B cell (primary cell): Measurements from ENCODE around the gene FAM227B. TPM values are rescaled to one million over a fixed set of nuclear protein-coding genes. Genes with fewer than 3 reads are reported as not detected.
"Not testable (repeated sequence)": the region's sequence is repeated elsewhere in the genome, so short reads cannot be mapped to it uniquely, and the experiment has no call there.

Experiments
- ATAC-seq: fragments of 200-7000 bp; cut with Tn5 transposase; one replicate; pipeline ENCODE4 v1.10.0; 2021; ENCODE audit warnings: low read depth, mild to moderate bottlenecking, moderate number of reproducible peaks, moderate library complexity
- CTCF ChIA-PET: fragments of 350-600 bp; sonication (Branson Sonifier 250); formaldehyde crosslinking; loops from one replicate; lab custom pipeline; 2021; ENCODE audit warnings: antibody characterized with exemption, inconsistent platforms; lab: Charles Lee
- POLR2A ChIA-PET: fragments of 350-600 bp; sonication (Branson Sonifier 250); formaldehyde crosslinking; loops from one replicate; lab custom pipeline; 2021; ENCODE audit warnings: antibody characterized with exemption; lab: Charles Lee
- DNase-seq: peaks from one replicate; pipeline ENCODE4 v3.0.0; 2013
- H2AFZ ChIP-seq: 2 replicates; pipeline ENCODE4 v1.6.1; 2012; ENCODE audit warnings: mild to moderate bottlenecking, low read depth, low read length; ENCODE audit not compliant: insufficient read depth, poor library complexity, severe bottlenecking
- H3K27ac ChIP-seq, 2 donors: 1 replicate in 1 of 2; 2 replicates in 1 of 2; pipeline ENCODE4 v1.5.1; 2012 to 2013; ENCODE audit warnings: low read length in 2 of 2, mild to moderate bottlenecking in 2 of 2, moderate library complexity in 1 of 2
- H3K27me3 ChIP-seq, 4 experiments: fragments of 200-600 bp in 1 of 4; sonication (generic) in 1 of 4; replicated peaks in 1 of 4; 1 replicate in 2 of 4; 2 replicates in 2 of 4; pipeline versions ENCODE4 v1.6.1 to v1.7.0; 2013 to 2016; ENCODE audit warnings: low read length in 3 of 4, mild to moderate bottlenecking in 2 of 4, mixed read lengths in 1 of 4, moderate library complexity in 1 of 4; ENCODE audit not compliant: insufficient read depth in 4 of 4, control insufficient read depth in 3 of 4; ENCODE audit errors: control extremely low read depth in 1 of 4
- H3K36me3 ChIP-seq, 2 experiments: replicated peaks in 1 of 2; 1 replicate in 1 of 2; 2 replicates in 1 of 2; pipeline versions ENCODE4 v1.6.1 to v1.7.1; 2013; ENCODE audit warnings: low read length in 1 of 2; ENCODE audit not compliant: insufficient read depth in 2 of 2, control insufficient read depth in 1 of 2; ENCODE audit errors: control extremely low read depth in 1 of 2, extremely low read depth in 1 of 2
- H3K4me1 ChIP-seq, 2 donors: fragments of 200-600 bp in 1 of 2; sonication (generic) in 1 of 2; 1 replicate in 1 of 2; 2 replicates in 1 of 2; pipeline versions ENCODE4 v1.5.1 to v1.6.1; 2013 to 2017; ENCODE audit warnings: low read length in 2 of 2; ENCODE audit not compliant: control insufficient read depth in 2 of 2, insufficient read depth in 2 of 2
- H3K4me2 ChIP-seq: replicated peaks from 2 replicates; pipeline ENCODE3; 2012; ENCODE audit warnings: mild to moderate bottlenecking, low read depth, low read length; ENCODE audit not compliant: poor library complexity, severe bottlenecking
- H3K4me3 ChIP-seq, 5 experiments: fragments of 200-600 bp in 1 of 5; sonication (generic) in 1 of 5; 1 replicate in 3 of 5; 2 replicates in 2 of 5; pipeline versions ENCODE4 v1.5.1 to v1.7.0; 2011 to 2016; ENCODE audit warnings: low read length in 4 of 5, mild to moderate bottlenecking in 4 of 5, low read depth in 2 of 5, control low read depth in 1 of 5, moderate library complexity in 1 of 5; ENCODE audit not compliant: insufficient read depth in 1 of 5; ENCODE audit errors: control extremely low read depth in 1 of 5, extremely low read depth in 1 of 5
- H3K79me2 ChIP-seq: fragments of 200-600 bp; sonication (generic); one replicate; pipeline ENCODE4 v1.6.0; 2016; ENCODE audit warnings: low read length; ENCODE audit not compliant: control insufficient read depth, insufficient read depth
- H3K9ac ChIP-seq: fragments of 200-600 bp; sonication (generic); 2 replicates; pipeline ENCODE4 v1.6.1; 2017; ENCODE audit warnings: mild to moderate bottlenecking, low read length, moderate library complexity
- H3K9me3 ChIP-seq, 3 donors: one replicate each; pipeline versions ENCODE4 v1.6.1 to v1.7.1; 2013; ENCODE audit warnings: low read length in 2 of 3; ENCODE audit not compliant: control insufficient read depth in 2 of 3, insufficient read depth in 1 of 3; ENCODE audit errors: control extremely low read depth in 1 of 3
- H4K20me1 ChIP-seq: 2 replicates; pipeline ENCODE4 v1.6.0; 2012; ENCODE audit warnings: mild to moderate bottlenecking, low read length; ENCODE audit not compliant: insufficient read depth, control insufficient read depth, poor library complexity, severe bottlenecking
- H3K27ac Mint-ChIP-seq: one replicate; pipeline ENCODE4 v1.8.0; 2021; ENCODE audit warnings: mixed read lengths
- H3K27me3 Mint-ChIP-seq: one replicate; pipeline ENCODE4 v1.8.0; 2021; ENCODE audit warnings: mixed read lengths
- H3K4me1 Mint-ChIP-seq: one replicate; pipeline ENCODE4 v1.8.0; 2021; ENCODE audit warnings: mixed read lengths
- H3K4me3 Mint-ChIP-seq: one replicate; pipeline ENCODE4 v1.8.0; 2021; ENCODE audit warnings: mixed read lengths
- H3K9me3 Mint-ChIP-seq: one replicate; pipeline ENCODE4 v1.8.0; 2022; ENCODE audit warnings: mixed read lengths; ENCODE audit not compliant: insufficient read depth
- CTCF ChIP-seq: fragments of 200-600 bp; IDR thresholded peaks from one replicate; pipeline ENCODE4 v1.8.0; 2022; ENCODE audit warnings: antibody characterized with exemption, mild to moderate bottlenecking
- EZH2 ChIP-seq: IDR thresholded peaks from 2 replicates; pipeline ENCODE4 v1.6.1; 2012; ENCODE audit warnings: borderline replicate concordance, low read depth, mild to moderate bottlenecking, moderate library complexity, low read length; ENCODE audit not compliant: insufficient read depth, poor library complexity, severe bottlenecking
- WGBS: methylation state at CpG from one replicate; pipeline ENCODE4 v1.1.5; 2013; ENCODE audit warnings: missing lambda C conversion rate; ENCODE audit not compliant: insufficient coverage; 5-methylcytosine and 5-hydroxymethylcytosine counted together
- intact Hi-C: fragments of 100-400 bp; cut with micrococcal nuclease; formaldehyde crosslinking; loops from one replicate; pipeline ENCODE4 v1.10.0; 2022
- polyA plus RNA-seq: library from polyadenylated mRNA; depleted of rRNA; stranded (reverse); fragments of >200 nt; gene quantifications from 2 replicates; pipeline ENCODE4 v1.2.3, GENCODE V29; 2012
- total RNA-seq, 2 donors: library from RNA; stranded (reverse); fragments of 120-200 nt in 1 of 2; gene quantifications; 1 replicate in 1 of 2; 2 replicates in 1 of 2; pipeline versions ENCODE4 v1.2.3 to v1.2.4, GENCODE V29; 2013 to 2022

Gene FAM227B
- total and polyA plus RNA-seq, 2 donors (not counting 1 experiment from before 2014, with no cell fraction given), result 5.6 to 8.9 TPM

DNA sequence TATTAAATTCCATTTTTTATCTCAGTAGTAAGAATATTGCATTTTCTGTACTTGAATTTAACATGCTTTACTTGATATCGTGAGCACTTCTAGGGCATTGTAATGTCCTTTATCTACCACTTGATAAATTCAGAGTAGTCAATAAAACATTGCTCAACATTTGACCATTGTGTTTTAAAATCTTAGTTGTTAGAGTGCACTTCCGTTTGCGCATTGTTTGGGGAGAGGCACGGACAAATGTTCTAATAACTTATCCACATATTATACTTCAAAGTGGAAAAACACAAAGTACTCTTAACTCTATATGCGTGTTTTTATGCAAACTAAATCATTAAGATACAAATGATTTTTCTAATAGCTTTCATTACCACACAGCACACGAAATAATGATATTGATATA lies 419 bp downstream of the FAM227B start:
- no peaks in the 10 kb centered on the region for H4K20me1 ChIP-seq
- peak overlapping the region; percentile 80 for H2AFZ ChIP-seq
- peak overlapping the region; percentile 96 for H3K27ac Mint-ChIP-seq
- intact Hi-C loops, result loop anchor here (1.0 to 5.0 kb wide), 8 partner anchors 465 to 1443 kb away; partner anchors contain the start of genes AP4E1, COPS2, DUT and EID1
- H3K27me3 Mint-ChIP-seq, result no peaks in the 10 kb centered on the region
- TF ChIP-seq CTCF (no peak), EZH2 (no peak)
- H3K4me3 ChIP-seq, result peak overlapping the region; percentile 75 to 91 (median 83)
- peaks cover 21% of the 10 kb centered on the region for H3K79me2 ChIP-seq
- DNase-seq (no peak), ATAC-seq (no peak)
- H3K27me3 ChIP-seq, result no peaks in the 10 kb centered on the region
- H3K9me3 ChIP-seq, result peaks cover 1 to 4% (median 4%) of the 10 kb centered on the region in 3 donors
- H3K4me1 Mint-ChIP-seq, result peaks cover 22% of the 10 kb centered on the region
- no CpG with 5 or more reads among the region's 6 CpGs for WGBS
- POLR2A ChIA-PET, result interaction anchor here (0.6 to 2.0 kb wide), 3 partner anchors 62 to 742 kb away, joined by 3 to 6 read pairs (median 3); partner anchors contain the start of genes COPS2 and EID1
- CTCF ChIA-PET, result interaction anchor here (1.5 kb wide), 1 partner anchor 199 kb away, joined by 3 read pairs; no protein-coding TSS in a partner anchor
- peak overlapping the region; percentile 75 for H3K9ac ChIP-seq
- peaks cover 2% of the 10 kb centered on the region for H3K9me3 Mint-ChIP-seq
- peak overlapping the region; percentile 52 to 95 for H3K27ac ChIP-seq
- H3K4me2 ChIP-seq, result peak overlapping the region; percentile 70
- H3K4me1 ChIP-seq, result peaks cover 11 to 18% of the 10 kb centered on the region in 2 donors
- H3K36me3 ChIP-seq, result peaks cover 0 to under 1% of the 10 kb centered on the region in 2 experiments
- peak overlapping the region; percentile 93 for H3K4me3 Mint-ChIP-seq

DNA sequence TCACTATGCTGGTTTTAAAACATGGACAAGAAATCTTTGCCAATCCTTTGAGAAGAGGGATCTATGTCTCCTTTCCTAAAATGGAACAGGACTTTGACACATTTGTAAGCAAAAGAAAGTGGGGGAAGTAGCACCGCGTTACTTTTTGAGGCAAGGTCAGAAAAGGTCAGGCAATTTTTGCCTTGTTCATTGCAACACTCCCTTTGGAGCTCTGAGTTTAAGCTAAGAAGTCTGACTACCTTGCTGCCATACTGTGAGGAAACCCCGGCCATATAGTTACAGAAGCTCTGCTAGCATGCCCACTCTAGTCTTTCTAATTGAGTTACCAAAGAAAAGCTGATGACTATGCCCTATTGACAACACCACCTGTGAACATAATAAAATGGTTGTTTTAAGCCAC lies 1.4 kb downstream of the FAM227B start:
- Histone ChIP-seq H3K4me3 (no peak overlapping the region), H3K9me3 (peaks cover 4 to 9% (median 9%) of the 10 kb centered on the region in 3 donors), H3K27ac (no peak overlapping the region), H3K36me3 (no peaks in the 10 kb centered on the region), H3K4me2 (no peak overlapping the region), H2AFZ (no peak overlapping the region), H3K9ac (no peak overlapping the region), H3K27me3 (no peaks in the 10 kb centered on the region), H3K4me1 (peaks cover 11 to 18% of the 10 kb centered on the region in 2 donors), H4K20me1 (no peaks in the 10 kb centered on the region), H3K79me2 (peaks cover 21% of the 10 kb centered on the region)
- H3K9me3 Mint-ChIP-seq, result peaks cover 9% of the 10 kb centered on the region
- peaks cover 22% of the 10 kb centered on the region for H3K4me1 Mint-ChIP-seq
- H3K27me3 Mint-ChIP-seq, result no peaks in the 10 kb centered on the region
- no peak for ATAC-seq
- TF ChIP-seq CTCF, result no peak
- no peak for TF ChIP-seq EZH2
- CTCF ChIA-PET, result no interaction called here
- POLR2A ChIA-PET, result no interaction called here
- DNase-seq, result no peak
- intact Hi-C loops, result no loop called here
- 100% methylated on average over 2 of the region's 3 CpGs for WGBS
- H3K27ac Mint-ChIP-seq, result peak overlapping the region; percentile 32
- H3K4me3 Mint-ChIP-seq, result peak overlapping the region; percentile 48

- H3K4me2 ChIP-seq, H3K4me1 ChIP-seq, H3K36me3 ChIP-seq, H3K27ac Mint-ChIP-seq, intact Hi-C loops, H3K4me3 Mint-ChIP-seq, ATAC-seq, H3K27me3 Mint-ChIP-seq, DNase-seq, H3K27me3 ChIP-seq, H3K4me1 Mint-ChIP-seq, H3K9ac ChIP-seq, H2AFZ ChIP-seq, H3K4me3 ChIP-seq, H3K79me2 ChIP-seq, H4K20me1 ChIP-seq, POLR2A ChIA-PET, H3K27ac ChIP-seq, CTCF ChIA-PET: not testable (repeated sequence)
- peaks cover 5 to 15% (median 9%) of the 10 kb centered on the region in 3 donors for H3K9me3 ChIP-seq
- no CpG with 5 or more reads among the region's 3 CpGs for WGBS
- peaks cover 12% of the 10 kb centered on the region for H3K9me3 Mint-ChIP-seq
Measured at GRCh38 chr15:49612240-49612639, 8.4 kb downstream of the FAM227B start.
